ENCODE results near the gene UBE2R2. TPM values are rescaled to one million over a fixed set of nuclear protein-coding genes. Genes with fewer than 3 reads are reported as not detected.
A peak's percentile ranks its signal among the peaks of the same experiment; 100 is the strongest.

Gene UBE2R2
- total and polyA plus RNA-seq, 10 of the 15 experiments (the other 5 are each of a cell fraction or from before 2014, with no cell fraction given) = 7.2 to 32.8 (median 17.2) TPM

- no peaks in the 10 kb centered on the region for H3K27me3 ChIP-seq (replicated peaks in 1 of 2; ENCODE audit: control insufficient read depth in 2 of 2, insufficient read depth in 2 of 2, low read length in 1 of 2)
- FAIRE-seq (no peak), ATAC-seq (peak; percentile 19), DNase-seq (ENCODE audit: low read depth, low spot score) (no peak)
- H3K79me2 ChIP-seq (ENCODE audit: control insufficient read depth, insufficient read depth, low read length) = peaks cover 85% of the 10 kb centered on the region
- RAD21 ChIA-PET (ENCODE audit: unreplicated experiment) = interaction anchor here (0.8 to 1.3 kb wide), 3 partner anchors 15 to 23 kb away, joined by 3 read pairs; no protein-coding TSS in a partner anchor
- no peaks in the 10 kb centered on the region; a peak in 3 of 4 replicates for H3K36me3 ChIP-seq (ENCODE audit: control insufficient read depth in 2 of 2, insufficient read depth in 2 of 2, low read length in 1 of 2)
- no peaks in the 10 kb centered on the region for H3K9me3 ChIP-seq (replicated peaks; ENCODE audit: control insufficient read depth, insufficient read depth, low read length)
- intact Hi-C loops (cut with micrococcal nuclease; ENCODE audit: unreplicated experiment) (no loop called here), in situ Hi-C loops (cut with MboI) (no loop called here)
- TF ChIP-seq REST (IDR thresholded peaks at IDR 0.05; ENCODE audit: low read depth, low read length) (no peak), NR2C1 (IDR thresholded peaks at IDR 0.05) (no peak), CBFB (IDR thresholded peaks at IDR 0.05; ENCODE audit: low read depth) (no peak), NRF1 (conservative IDR thresholded peaks at IDR 0.05; ENCODE audit: low read depth, low read length) (no peak), CREB1 (IDR thresholded peaks at IDR 0.05; ENCODE audit: low read depth) (no peak), CBX3 (IDR thresholded peaks at IDR 0.05; ENCODE audit: borderline replicate concordance, low read depth) (no peak), KAT2A (conservative IDR thresholded peaks at IDR 0.05; ENCODE audit: control insufficient read depth, low read depth, low read length) (no peak), CREM (IDR thresholded peaks at IDR 0.05; ENCODE audit: low read depth) (no peak), HSF1 (IDR thresholded peaks at IDR 0.05; ENCODE audit: low read depth, low read length) (no peak)
- SMC1A ChIA-PET (ENCODE audit: uncharacterized antibody, unreplicated experiment) = interaction anchor here (0.9 to 6.2 kb wide), 7 partner anchors 10 to 46 kb away, joined by 3 to 38 read pairs (median 4); no protein-coding TSS in a partner anchor
- BruUV-seq (replicated peaks) = no TSS peak
- peaks cover 3% of the 10 kb centered on the region; the same call in 1 of the 2 replicates for H4K20me1 ChIP-seq (ENCODE audit: control insufficient read depth, insufficient read depth)
- H3K9ac ChIP-seq (ENCODE audit: control insufficient read depth, insufficient read depth, low read length) = no peak overlapping the region
- H3K4me3 ChIP-seq = no peak overlapping the region
- POLR2A ChIA-PET = interaction anchor here (0.6 to 1.4 kb wide), 6 partner anchors 10 to 348 kb away, joined by 3 to 7 read pairs (median 4); partner anchors contain the start of gene UBE2R2
- H3K4me2 ChIP-seq (ENCODE audit: control insufficient read depth, insufficient read depth) = no peak overlapping the region
- WGBS (ENCODE audit: insufficient coverage, insufficient replicate concordance, low lambda C conversion rate, missing lambda C conversion rate) = 83% methylated on average over 4 of the region's 4 CpGs
- peaks cover 11% of the 10 kb centered on the region for H3K4me1 ChIP-seq (ENCODE audit: control insufficient read depth, insufficient read depth, low read length)
- CTCF ChIA-PET = interaction anchor here (0.5 to 5.3 kb wide), 5 partner anchors 13 to 433 kb away, joined by 3 to 43 read pairs (median 7); no protein-coding TSS in a partner anchor
- no peak overlapping the region for H2AFZ ChIP-seq (ENCODE audit: control insufficient read depth, low read depth, low read length)
- H3K27ac ChIP-seq (ENCODE audit: control insufficient read depth, insufficient read depth) = 0 out of 2 replicates have a peak overlapping the region, but pooled peaks have one; percentile 27
Observed at GRCh38 chr9:33837138-33837537, 20.2 kb downstream of the UBE2R2 start.

Measured in GM12878 (cell line).